WTC11 (cell line): ENCODE results near the gene SAFB2. TPM values are rescaled to one million over a fixed set of nuclear protein-coding genes. Genes with fewer than 3 reads are reported as not detected.

Source experiments
- ATAC-seq: fragments of 200-7000 bp; cut with Tn5 transposase; 2 replicates; pipeline ENCODE4 v1.10.0; 2021; ENCODE audit warnings: mild to moderate bottlenecking, moderate library complexity
- CTCF ChIA-PET: fragments of 300-600 bp; sonication (Branson Sonifier 250); formaldehyde crosslinking; loops from one replicate; lab custom pipeline; 2021; ENCODE audit warnings: antibody characterized with exemption; lab: Charles Lee
- POLR2A ChIA-PET: fragments of 350-600 bp; sonication (Branson Sonifier 250); formaldehyde crosslinking; loops from one replicate; lab custom pipeline; 2021; ENCODE audit warnings: antibody characterized with exemption; lab: Charles Lee
- DNase-seq: peaks from one replicate; pipeline ENCODE4 v3.0.0; 2021; ENCODE audit warnings: low spot score
- H3K27ac Mint-ChIP-seq: 2 replicates; pipeline ENCODE4 v1.8.0; 2021; ENCODE audit warnings: mixed read lengths
- H3K27me3 Mint-ChIP-seq: 2 replicates; pipeline ENCODE4 v1.8.0; 2021; ENCODE audit warnings: low read depth, mild to moderate bottlenecking, moderate library complexity, mixed read lengths
- H3K36me3 Mint-ChIP-seq: 2 replicates; pipeline ENCODE4 v1.8.0; 2021; ENCODE audit warnings: mixed read lengths
- H3K4me1 Mint-ChIP-seq: 2 replicates; pipeline ENCODE4 v1.8.0; 2022; ENCODE audit warnings: mixed read lengths
- H3K4me3 Mint-ChIP-seq: 2 replicates; pipeline ENCODE4 v1.8.0; 2021; ENCODE audit warnings: mild to moderate bottlenecking, moderate library complexity, mixed read lengths
- H3K9me3 Mint-ChIP-seq: 2 replicates; pipeline ENCODE4 v1.8.0; 2021; ENCODE audit warnings: mixed read lengths
- CDX4 ChIP-seq: fragments of 250-450 bp; sonication (Bioruptor Pico); IDR thresholded peaks from 2 replicates; pipeline ENCODE4 v1.9.0; 2021; ENCODE audit warnings: moderate library complexity, mild to moderate bottlenecking, inconsistent platforms, borderline replicate concordance
- CREM ChIP-seq: sonication (generic); formaldehyde crosslinking; IDR thresholded peaks from 2 replicates; pipeline ENCODE4 v1.8.1; 2022; ENCODE audit warnings: mild to moderate bottlenecking, missing genetic modification reagents, moderate library complexity
- CTCF ChIP-seq: fragments of 200-600 bp; IDR thresholded peaks from 2 replicates; pipeline ENCODE4 v1.8.0; 2022; ENCODE audit warnings: antibody characterized with exemption
- ERG ChIP-seq: fragments of 250-450 bp; sonication (Bioruptor Pico); IDR thresholded peaks from 2 replicates; pipeline ENCODE4 v1.8.0; 2021; ENCODE audit warnings: mild to moderate bottlenecking
- ESRRA ChIP-seq: sonication (generic); formaldehyde crosslinking; IDR thresholded peaks from 2 replicates; pipeline ENCODE4 v1.8.1; 2022; ENCODE audit warnings: mild to moderate bottlenecking, missing genetic modification reagents, borderline replicate concordance
- FOXJ3 ChIP-seq: sonication (generic); formaldehyde crosslinking; IDR thresholded peaks from 2 replicates; pipeline ENCODE4 v1.9.0; 2021; ENCODE audit warnings: missing genetic modification reagents, mild to moderate bottlenecking, borderline replicate concordance
- GTF2I ChIP-seq: fragments of 250-450 bp; sonication (Bioruptor Pico); conservative IDR thresholded peaks from 2 replicates; pipeline ENCODE4 v1.4.0; 2021; ENCODE audit warnings: mild to moderate bottlenecking
- MAX ChIP-seq: sonication (generic); formaldehyde crosslinking; IDR thresholded peaks from 2 replicates; pipeline ENCODE4 v1.8.0; 2022; ENCODE audit warnings: mild to moderate bottlenecking, missing genetic modification reagents
- MLX ChIP-seq: sonication (generic); formaldehyde crosslinking; IDR thresholded peaks from 2 replicates; pipeline ENCODE4 v1.8.1; 2023; ENCODE audit warnings: mild to moderate bottlenecking, missing genetic modification reagents, moderate library complexity
- PRDM15 ChIP-seq: sonication (generic); formaldehyde crosslinking; IDR thresholded peaks from 2 replicates; pipeline ENCODE4 v1.8.0; 2022; ENCODE audit warnings: missing genetic modification reagents
- TCF7 ChIP-seq: sonication (generic); formaldehyde crosslinking; IDR thresholded peaks from 2 replicates; pipeline ENCODE4 v1.8.0; 2022; ENCODE audit warnings: mild to moderate bottlenecking, low read depth, missing genetic modification reagents, moderate library complexity
- ZMAT4 ChIP-seq: fragments of 250-450 bp; sonication (Bioruptor Pico); IDR thresholded peaks from 2 replicates; pipeline ENCODE4 v1.9.0; 2021; ENCODE audit warnings: mild to moderate bottlenecking
- ZNF121 ChIP-seq: sonication (generic); formaldehyde crosslinking; IDR thresholded peaks from 2 replicates; pipeline ENCODE4 v1.8.0; 2023; ENCODE audit warnings: missing genetic modification reagents
- ZNF138 ChIP-seq: sonication (generic); formaldehyde crosslinking; conservative IDR thresholded peaks from 2 replicates; pipeline ENCODE4 v1.8.1; 2022; ENCODE audit warnings: mild to moderate bottlenecking, moderate library complexity, missing genetic modification reagents
- ZNF232 ChIP-seq: sonication (generic); formaldehyde crosslinking; IDR thresholded peaks from 2 replicates; pipeline ENCODE4 v1.8.0; 2022; ENCODE audit warnings: mild to moderate bottlenecking, missing genetic modification reagents
- ZNF396 ChIP-seq: fragments of 250-450 bp; sonication (Bioruptor Pico); IDR thresholded peaks from 2 replicates; pipeline ENCODE4 v1.8.0; 2021; ENCODE audit warnings: mild to moderate bottlenecking, moderate library complexity, borderline replicate concordance
- ZNF423 ChIP-seq: fragments of 250-450 bp; sonication (Bioruptor Pico); IDR thresholded peaks from 2 replicates; pipeline ENCODE4 v2.1.2; 2022; ENCODE audit warnings: mild to moderate bottlenecking, moderate library complexity
- total RNA-seq: library from RNA; stranded (reverse); gene quantifications from 3 replicates; pipeline ENCODE4 v1.2.3, GENCODE V29; 2021

The SAFB2 gene
- total RNA-seq, 1 experiment from 2014 or later, result 100 TPM

GRCh38 chr19:5665781-5666513, 43.4 kb upstream of the SAFB2 start:
- Mint-ChIP-seq H3K4me3 (no peak overlapping the region), H3K36me3 (peaks cover 75% of the 10 kb centered on the region)

GRCh38 chr19:5664515-5664914, 41.9 kb upstream of the SAFB2 start:
- H3K4me3 Mint-ChIP-seq, result no peak overlapping the region
- H3K27ac Mint-ChIP-seq, result no peak overlapping the region
- ATAC-seq (no peak), DNase-seq (no peak)
- no peaks in the 10 kb centered on the region for H3K27me3 Mint-ChIP-seq
- no peak for TF ChIP-seq FOXJ3 (CRISPR knock-in tag)
- no peak for TF ChIP-seq GTF2I (CRISPR knock-in tag)
- TF ChIP-seq CDX4 (CRISPR knock-in tag), result no peak
- H3K9me3 Mint-ChIP-seq, result no peaks in the 10 kb centered on the region
- H3K36me3 Mint-ChIP-seq, result peaks cover 75% of the 10 kb centered on the region
- H3K4me1 Mint-ChIP-seq, result peaks cover 11% of the 10 kb centered on the region
- ChIA-PET POLR2A (interaction anchor here (0.5 kb wide), 1 partner anchor 227 kb away, joined by 3 read pairs; no protein-coding TSS in a partner anchor), CTCF (interaction anchor here (0.9 to 4.1 kb wide), 2 partner anchors 23 to 25 kb away, joined by 3 to 15 read pairs; no protein-coding TSS in a partner anchor)

More at GRCh38 chr19:5665781-5666513, 43.4 kb upstream of the SAFB2 start:
- no peaks in the 10 kb centered on the region for H3K27me3 Mint-ChIP-seq
- no peaks in the 10 kb centered on the region for H3K9me3 Mint-ChIP-seq
- TF ChIP-seq MAX (CRISPR knock-in tag), result no peak
- 0 out of 2 replicates have a peak, but pooled peaks have one; percentile 50 for TF ChIP-seq ZNF121 (CRISPR knock-in tag)
- TF ChIP-seq MLX (CRISPR knock-in tag), result no peak
- POLR2A ChIA-PET, result interaction anchor here (0.7 kb wide), 1 partner anchor 171 kb away, joined by 3 read pairs; no protein-coding TSS in a partner anchor
- H3K27ac Mint-ChIP-seq, result no peak overlapping the region
- ATAC-seq (no peak), DNase-seq (no peak)
- CTCF ChIA-PET, result interaction anchor here (0.5 to 4.1 kb wide), 3 partner anchors 21 to 101 kb away, joined by 3 to 15 read pairs (median 3); no protein-coding TSS in a partner anchor
- H3K4me1 Mint-ChIP-seq, result peaks cover 11% of the 10 kb centered on the region

GRCh38 chr19:5663904-5664303, 41.3 kb upstream of the SAFB2 start:
- DNase-seq (no peak), ATAC-seq (no peak)
- Mint-ChIP-seq H3K27ac (no peak overlapping the region), H3K9me3 (no peaks in the 10 kb centered on the region), H3K4me3 (no peak overlapping the region), H3K27me3 (no peaks in the 10 kb centered on the region), H3K4me1 (peaks cover 11% of the 10 kb centered on the region), H3K36me3 (peaks cover 71% of the 10 kb centered on the region)
- CTCF ChIA-PET, result no interaction called here
- TF ChIP-seq ZNF423 (CRISPR knock-in tag) (no peak), MAX (CRISPR knock-in tag) (no peak), TCF7 (CRISPR knock-in tag) (no peak), ERG (CRISPR knock-in tag) (no peak), CTCF (no peak), ZNF396 (CRISPR knock-in tag) (no peak), ZNF232 (CRISPR knock-in tag) (no peak)
- POLR2A ChIA-PET, result no interaction called here

GRCh38 chr19:5661483-5661882, 38.9 kb upstream of the SAFB2 start:
- Mint-ChIP-seq H3K36me3 (peaks cover 68% of the 10 kb centered on the region), H3K4me3 (no peak overlapping the region), H3K27me3 (no peaks in the 10 kb centered on the region), H3K27ac (0 out of 2 replicates have a peak overlapping the region, but pooled peaks have one; percentile 24), H3K9me3 (no peaks in the 10 kb centered on the region), H3K4me1 (peaks cover 3% of the 10 kb centered on the region; the same call in 1 of the 2 replicates)
- ChIA-PET CTCF (no interaction called here), POLR2A (no interaction called here)
- no peak for ATAC-seq
- DNase-seq, result no peak
- no peak for TF ChIP-seq ZNF138 (CRISPR knock-in tag)
- TF ChIP-seq ESRRA (CRISPR knock-in tag), result no peak
- no peak for TF ChIP-seq PRDM15 (CRISPR knock-in tag)
- TF ChIP-seq ZMAT4 (CRISPR knock-in tag), result no peak
- TF ChIP-seq GTF2I (CRISPR knock-in tag), result no peak
- no peak for TF ChIP-seq CREM (CRISPR knock-in tag)
